Measurements from ENCODE around the gene TMEM87B. TPM values are rescaled to one million over a fixed set of nuclear protein-coding genes. Genes with fewer than 3 reads are reported as not detected.

Gene TMEM87B
- total and polyA plus RNA-seq, 7 donors, result 1.7 to 6.0 (median 3.2) TPM

DNA sequence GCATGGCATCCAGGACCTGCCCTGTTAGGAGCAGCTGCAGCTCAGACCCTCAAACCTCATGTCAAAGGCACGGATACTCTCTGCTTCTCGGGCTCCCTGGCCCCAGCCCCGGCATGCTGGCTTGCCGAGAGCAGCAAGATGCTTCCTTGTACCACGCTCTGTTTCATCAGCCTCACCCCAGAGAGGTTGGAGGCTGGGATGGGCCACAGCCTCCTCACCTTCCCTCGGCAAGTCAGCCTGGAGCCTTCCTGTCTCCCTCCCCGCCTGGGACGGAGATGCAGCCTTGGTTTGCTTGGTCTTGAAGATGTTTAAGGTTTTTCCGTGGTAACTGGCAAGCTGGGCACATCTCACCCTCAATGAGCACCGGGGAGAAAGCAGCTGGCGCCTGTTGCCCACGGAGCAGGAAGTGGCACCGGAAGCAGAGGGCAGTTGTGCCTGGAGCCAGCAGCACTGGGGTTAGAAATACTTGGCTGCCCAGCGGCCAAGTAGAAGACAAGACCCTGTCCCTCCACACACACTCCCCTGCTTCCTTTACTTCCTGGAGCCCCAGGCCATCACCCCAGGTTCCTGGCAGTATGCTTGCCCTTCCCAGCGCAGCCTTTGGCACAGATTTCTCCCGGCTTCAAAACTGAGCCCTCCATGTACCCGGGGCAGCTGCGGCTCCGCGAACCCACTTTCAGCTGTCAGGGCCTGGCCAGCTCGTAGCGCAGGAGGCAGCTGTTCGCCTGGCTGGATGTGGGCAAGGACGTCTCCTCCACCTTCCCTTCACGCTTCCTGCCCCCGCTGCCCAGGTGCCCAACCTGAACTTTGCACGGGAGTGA lies 100.5 kb downstream of the TMEM87B start:
- no peaks in the 10 kb centered on the region for H3K9me3 ChIP-seq
- H3K36me3 ChIP-seq (ENCODE audit: insufficient read depth in 1 of 2, low read depth in 1 of 2), result no peaks in the 10 kb centered on the region
- WGBS, 3 donors, result 32 to 45% (median 42%) methylated on average over 27 of the region's 27 CpGs
- DNase-seq (no peak), ATAC-seq (peak in 1 of 4 donors; percentile 26)
- no peaks in the 10 kb centered on the region for H3K4me1 ChIP-seq
- peaks cover 0 to 16% (median 0%) of the 10 kb centered on the region in 3 donors for H3K27me3 ChIP-seq (ENCODE audit: insufficient read depth in 3 of 3, low read length in 2 of 3)
- H3K27ac ChIP-seq, result no peak overlapping the region
- peak overlapping the region; percentile 25 for H3K4me3 ChIP-seq
- no peak for TF ChIP-seq CTCF (IDR thresholded peaks at IDR 0.05)
- intact Hi-C loops (cut with DNase I), result no loop called here

DNA sequence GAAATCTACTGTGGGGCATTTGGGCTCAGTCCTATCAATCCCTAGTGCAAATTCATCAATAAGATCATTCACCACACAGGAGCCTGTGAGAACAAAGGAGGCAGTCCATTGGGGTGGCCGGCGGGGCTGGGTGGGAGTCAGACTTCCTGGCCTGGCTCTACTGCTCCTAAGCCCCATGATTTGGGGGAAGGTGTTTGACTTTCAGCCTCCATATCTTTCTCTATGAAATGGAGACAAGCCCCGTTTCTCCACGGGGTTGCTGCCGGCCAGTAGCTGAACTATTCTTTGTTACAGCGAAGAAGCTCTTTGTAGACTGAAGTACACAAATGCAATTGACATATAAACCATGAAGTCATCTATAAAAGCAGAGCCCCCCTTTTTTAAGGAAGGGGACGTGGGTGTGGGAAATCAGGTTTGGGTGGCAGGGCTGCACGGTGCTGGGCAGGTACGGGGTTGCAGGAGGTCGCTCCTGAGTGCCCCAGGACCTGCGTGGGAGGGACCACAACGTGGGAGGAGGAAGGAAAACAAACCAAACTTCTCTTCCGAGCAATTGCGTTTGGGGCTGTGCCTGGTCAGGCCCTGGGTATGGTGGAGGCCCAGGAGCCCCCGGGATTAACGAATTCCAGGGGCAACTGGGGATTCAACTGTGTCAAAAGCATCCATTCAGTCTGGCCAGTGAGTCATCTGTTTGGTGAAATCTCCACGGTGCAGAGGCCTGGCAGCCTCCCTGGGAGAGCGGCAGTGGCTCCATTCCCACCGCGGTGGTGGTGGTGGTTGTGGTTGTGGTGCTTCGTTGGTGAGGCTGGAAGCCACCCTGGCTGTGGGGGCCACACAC lies 101.3 kb downstream of the TMEM87B start:
- no peak for ATAC-seq
- no peaks in the 10 kb centered on the region for H3K4me1 ChIP-seq
- no peak overlapping the region for H3K27ac ChIP-seq
- H3K9me3 ChIP-seq, result no peaks in the 10 kb centered on the region
- DNase-seq, result no peak
- no peaks in the 10 kb centered on the region for H3K36me3 ChIP-seq (ENCODE audit: insufficient read depth in 1 of 2, low read depth in 1 of 2)
- peaks cover 0 to 16% (median 0%) of the 10 kb centered on the region in 3 donors for H3K27me3 ChIP-seq (ENCODE audit: insufficient read depth in 3 of 3, low read length in 2 of 3)
- no peak for TF ChIP-seq CTCF (IDR thresholded peaks at IDR 0.05)
- WGBS, 3 donors, result 40 to 73% (median 44%) methylated on average over 21 of the region's 21 CpGs
- H3K4me3 ChIP-seq, result no peak overlapping the region
- intact Hi-C loops (cut with DNase I), result no loop called here

DNA sequence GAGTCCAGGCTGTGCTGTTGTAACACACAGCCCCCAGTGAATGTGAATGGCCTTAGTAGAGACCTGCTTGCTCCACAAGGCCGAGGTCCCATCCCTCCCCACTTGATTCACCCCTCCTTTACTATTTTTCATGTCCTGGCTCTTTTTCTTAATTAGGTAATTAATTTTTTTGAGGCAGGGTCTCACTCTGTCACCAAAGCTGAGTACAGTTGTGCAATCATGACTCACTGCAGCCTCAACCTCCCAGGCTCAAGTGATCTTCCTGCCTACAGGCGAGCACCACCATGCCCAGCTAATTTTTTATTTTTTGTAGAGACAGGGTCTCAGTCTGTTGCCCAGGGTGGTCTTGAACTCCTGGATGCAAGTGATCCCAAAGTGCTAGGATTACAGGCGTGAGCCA lies 102.4 kb downstream of the TMEM87B start:
- Histone ChIP-seq H3K4me1 (no peaks in the 10 kb centered on the region), H3K27ac (no peak overlapping the region), H3K9me3 (no peaks in the 10 kb centered on the region), H3K36me3 (ENCODE audit: insufficient read depth in 1 of 2, low read depth in 1 of 2) (no peaks in the 10 kb centered on the region), H3K27me3 (ENCODE audit: insufficient read depth in 3 of 3, low read length in 2 of 3) (peaks cover 0 to 16% (median 0%) of the 10 kb centered on the region in 3 donors), H3K4me3 (no peak overlapping the region)
- DNase-seq (no peak), ATAC-seq (no peak)
- intact Hi-C loops (cut with DNase I), result no loop called here
- 46 to 78% (median 59%) methylated on average over 3 of the region's 3 CpGs for WGBS, 3 donors
- no peak for TF ChIP-seq CTCF (IDR thresholded peaks at IDR 0.05)

- peaks cover 0 to 16% (median 2%) of the 10 kb centered on the region in 3 donors for H3K27me3 ChIP-seq (ENCODE audit: insufficient read depth in 3 of 3, low read length in 2 of 3)
- DNase-seq, result no peak
- no peak overlapping the region for H3K27ac ChIP-seq
- no peaks in the 10 kb centered on the region for H3K4me1 ChIP-seq
- intact Hi-C loops (cut with DNase I), result no loop called here
- no peaks in the 10 kb centered on the region for H3K36me3 ChIP-seq (ENCODE audit: insufficient read depth in 1 of 2, low read depth in 1 of 2)
- peak in 2 of 4 donors; percentile 46 to 74 for ATAC-seq
- WGBS, 3 donors, result 75 to 91% (median 75%) methylated on average over 31 of the region's 31 CpGs
- no peak for TF ChIP-seq CTCF (IDR thresholded peaks at IDR 0.05)
- no peak overlapping the region for H3K4me3 ChIP-seq
- H3K9me3 ChIP-seq, result no peaks in the 10 kb centered on the region
Measured at GRCh38 chr2:112159454-112159921, 104.4 kb downstream of the TMEM87B start.
